ENCODE measurements around the gene DISC1.

Gene DISC1

GRCh38 chr1:231861541-231862481 is 235.2 kb downstream of the DISC1 start:
- DNase-seq = no peak

- DNase-seq = no peak
Measured at GRCh38 chr1:231862611-231863010, 236.0 kb downstream of the DISC1 start.

GRCh38 chr1:231865331-231865730 is 238.7 kb downstream of the DISC1 start:
- no peak for DNase-seq

- DNase-seq = peak; percentile 55
Measured at GRCh38 chr1:231866392-231867331, 240.1 kb downstream of the DISC1 start.

- no peak for DNase-seq
Measured at GRCh38 chr1:231867607-231868006, 241.0 kb downstream of the DISC1 start.

- DNase-seq = no peak
Measured at GRCh38 chr1:231869364-231869763, 242.8 kb downstream of the DISC1 start.

- no peak for DNase-seq
Measured at GRCh38 chr1:231871471-231871870, 244.9 kb downstream of the DISC1 start.

GRCh38 chr1:231871878-231872277 is 245.3 kb downstream of the DISC1 start:
- no peak for DNase-seq

GRCh38 chr1:231872461-231872910 is 245.9 kb downstream of the DISC1 start:
- no peak for DNase-seq

- no peak for DNase-seq
Measured at GRCh38 chr1:231878737-231879136, 252.1 kb downstream of the DISC1 start.

GRCh38 chr1:231879296-231879695 is 252.7 kb downstream of the DISC1 start:
- DNase-seq = no peak

GRCh38 chr1:231882333-231882732 is 255.7 kb downstream of the DISC1 start:
- DNase-seq = no peak

- peak; percentile 29 for DNase-seq
Measured at GRCh38 chr1:231882790-231883189, 256.2 kb downstream of the DISC1 start.

- no peak for DNase-seq
Measured at GRCh38 chr1:231883382-231883781, 256.8 kb downstream of the DISC1 start.

GRCh38 chr1:231885209-231885854 is 258.7 kb downstream of the DISC1 start:
- no peak for DNase-seq

GRCh38 chr1:231887166-231887565 is 260.6 kb downstream of the DISC1 start:
- no peak for DNase-seq

GRCh38 chr1:231887866-231888265 is 261.3 kb downstream of the DISC1 start:
- no peak for DNase-seq

- no peak for DNase-seq
Measured at GRCh38 chr1:231890791-231891190, 264.2 kb downstream of the DISC1 start.

GRCh38 chr1:231893400-231894102 is 267.0 kb downstream of the DISC1 start:
- DNase-seq = no peak

GRCh38 chr1:231896806-231897205 is 270.2 kb downstream of the DISC1 start:
- no peak for DNase-seq

- no peak for DNase-seq
Measured at GRCh38 chr1:231899046-231899445, 272.5 kb downstream of the DISC1 start.

- no peak for DNase-seq
Measured at GRCh38 chr1:231899713-231900435, 273.3 kb downstream of the DISC1 start.

Data from NCI-H1694 treated with DMSO at 0.1 percent for 48 hours (cell line).